Lower leg skin (tissue), 3 donors: ENCODE data around the gene PAX5.

Source experiments
- POLR2A ChIP-seq, 2 donors: fragments of 450-650 bp; IDR thresholded peaks; one replicate each; pipeline ENCODE4 v1.6.1; 2016 to 2017; ENCODE audit warnings: antibody characterized with exemption in 2 of 2, mild to moderate bottlenecking in 1 of 2, moderate library complexity in 1 of 2
- TF ChIP-seq, protein P1 (sequence below), 3 donors: fragments of 450-650 bp; IDR thresholded peaks; one replicate each; pipeline ENCODE4 v1.5.1; 2016; ENCODE audit warnings: antibody characterized with exemption in 3 of 3, mild to moderate bottlenecking in 3 of 3, moderate library complexity in 2 of 3

DNA sequence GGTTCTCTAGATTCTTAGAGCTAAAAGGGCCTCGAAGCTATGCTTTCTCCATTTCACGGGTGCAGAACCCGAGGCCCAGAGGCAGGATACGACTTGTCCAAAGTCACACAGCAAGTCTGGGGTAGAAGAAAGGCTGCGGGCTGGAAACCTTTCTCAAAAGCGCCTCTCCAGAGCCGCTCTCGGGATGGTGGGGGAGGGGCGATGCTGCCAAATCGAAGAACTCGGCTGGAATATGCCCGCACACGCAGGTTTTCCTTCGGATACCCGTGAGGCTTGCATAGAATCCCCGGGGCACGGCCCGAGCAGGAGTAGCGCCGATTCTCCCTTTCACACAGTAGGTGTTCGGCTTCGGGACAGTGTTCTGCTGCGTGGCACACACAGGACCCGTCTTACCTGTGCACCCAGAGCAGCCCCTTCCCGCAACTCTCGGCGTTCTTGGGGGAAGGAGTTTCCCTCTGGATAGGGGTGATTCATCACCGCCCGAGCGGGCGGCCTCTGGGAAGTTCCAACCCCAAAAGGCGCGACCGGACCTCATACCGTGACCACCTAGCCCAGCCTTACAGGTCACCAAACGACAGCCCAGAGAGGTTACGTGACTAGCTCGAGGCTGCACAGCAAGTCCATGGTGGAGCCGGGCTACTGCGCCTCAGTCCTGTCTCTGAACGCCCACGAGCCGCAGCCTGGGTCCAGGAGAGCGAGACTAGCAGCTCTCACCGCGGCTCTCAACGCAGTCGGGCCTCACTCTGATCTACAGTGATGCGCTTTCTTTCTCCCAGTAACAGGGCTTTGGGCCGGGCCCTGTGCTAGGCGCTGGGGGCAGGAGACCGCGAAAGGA lies 4.1 kb downstream of the PAX5 start:
- TF ChIP-seq, protein P1, sequence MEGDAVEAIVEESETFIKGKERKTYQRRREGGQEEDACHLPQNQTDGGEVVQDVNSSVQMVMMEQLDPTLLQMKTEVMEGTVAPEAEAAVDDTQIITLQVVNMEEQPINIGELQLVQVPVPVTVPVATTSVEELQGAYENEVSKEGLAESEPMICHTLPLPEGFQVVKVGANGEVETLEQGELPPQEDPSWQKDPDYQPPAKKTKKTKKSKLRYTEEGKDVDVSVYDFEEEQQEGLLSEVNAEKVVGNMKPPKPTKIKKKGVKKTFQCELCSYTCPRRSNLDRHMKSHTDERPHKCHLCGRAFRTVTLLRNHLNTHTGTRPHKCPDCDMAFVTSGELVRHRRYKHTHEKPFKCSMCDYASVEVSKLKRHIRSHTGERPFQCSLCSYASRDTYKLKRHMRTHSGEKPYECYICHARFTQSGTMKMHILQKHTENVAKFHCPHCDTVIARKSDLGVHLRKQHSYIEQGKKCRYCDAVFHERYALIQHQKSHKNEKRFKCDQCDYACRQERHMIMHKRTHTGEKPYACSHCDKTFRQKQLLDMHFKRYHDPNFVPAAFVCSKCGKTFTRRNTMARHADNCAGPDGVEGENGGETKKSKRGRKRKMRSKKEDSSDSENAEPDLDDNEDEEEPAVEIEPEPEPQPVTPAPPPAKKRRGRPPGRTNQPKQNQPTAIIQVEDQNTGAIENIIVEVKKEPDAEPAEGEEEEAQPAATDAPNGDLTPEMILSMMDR (IDR thresholded peaks at IDR 0.05), result no peak
- TF ChIP-seq POLR2A (IDR thresholded peaks at IDR 0.05), result no peak
